Gastrocnemius medialis (tissue), 4 donors: ENCODE results near the gene ELOA. TPM values are rescaled to one million over a fixed set of nuclear protein-coding genes. Genes with fewer than 3 reads are reported as not detected.
"Not testable (repeated sequence)": the region's sequence is repeated elsewhere in the genome, so short reads cannot be mapped to it uniquely, and the experiment has no call there.

Experiments used
- ATAC-seq, 2 donors: fragments of 150-250 bp; one replicate each; pipeline ENCODE4 v1.9.1; 2016
- DNase-seq, 2 donors: peaks; one replicate each; pipeline ENCODE4 v3.0.0-alpha.2; 2019
- H3K27ac ChIP-seq, 4 donors: fragments of 200-600 bp; sonication (generic); 1 replicate in 1 of 4; 2 replicates in 3 of 4; pipeline ENCODE4 v1.5.1; 2016 to 2018; ENCODE audit warnings: mild to moderate bottlenecking in 2 of 4, moderate library complexity in 1 of 4
- H3K27me3 ChIP-seq, 3 donors: fragments of 200-600 bp; sonication (generic) in 2 of 3; 1 replicate in 1 of 3; 2 replicates in 2 of 3; pipeline versions ENCODE4 v1.5.1 to v1.6.0; 2016 to 2019; ENCODE audit warnings: mild to moderate bottlenecking in 1 of 3, moderate library complexity in 1 of 3
- H3K36me3 ChIP-seq, 2 donors: fragments of 200-600 bp; sonication (generic) in 1 of 2; one replicate each; pipeline ENCODE4 v1.5.1; 2017 to 2018
- H3K4me1 ChIP-seq, 2 donors: fragments of 200-600 bp; sonication (generic) in 1 of 2; one replicate each; pipeline ENCODE4 v1.5.1; 2016 to 2017; ENCODE audit warnings: mild to moderate bottlenecking in 2 of 2
- H3K4me3 ChIP-seq, 4 donors: fragments of 200-600 bp; sonication (generic) in 3 of 4; 1 replicate in 1 of 4; 2 replicates in 3 of 4; pipeline ENCODE4 v1.5.1; 2016 to 2019; ENCODE audit warnings: mild to moderate bottlenecking in 2 of 4
- H3K9me3 ChIP-seq, 3 donors: fragments of 200-600 bp; sonication (generic) in 2 of 3; 1 replicate in 1 of 3; 2 replicates in 2 of 3; pipeline ENCODE4 v1.5.1; 2016 to 2019
- POLR2A ChIP-seq, 2 donors: fragments of 450-650 bp; IDR thresholded peaks; one replicate each; pipeline ENCODE4 v1.6.1; 2017; ENCODE audit warnings: antibody characterized with exemption in 2 of 2, mild to moderate bottlenecking in 2 of 2, moderate library complexity in 2 of 2
- in situ Hi-C, 4 donors: fragments of 200-750 bp; cut with MboI; loops; one replicate each; pipeline versions ENCODE4 v1.15.0 to v1.8.0; 2017; ENCODE audit warnings: low sequenced_read_pairs in 4 of 4
- intact Hi-C: fragments of 100-400 bp; cut with DNase I; formaldehyde crosslinking; loops from one replicate; pipeline ENCODE4 v1.15.1; 2023; ENCODE audit warnings: low total_unique reads
- total RNA-seq, 4 donors: library from RNA; depleted of rRNA; stranded (reverse); fragments of >200 nt; gene quantifications; one replicate each; pipeline versions ENCODE4 v1.1.0 to v1.2.3, GENCODE V29; 2016
- TF ChIP-seq, protein P1 (sequence below), 5 experiments: fragments of 450-650 bp in 3 of 5; fragments of 200-600 bp in 2 of 5; sonication (generic) in 2 of 5; IDR thresholded peaks in 4 of 5; conservative IDR thresholded peaks in 1 of 5; 1 replicate in 4 of 5; 2 replicates in 1 of 5; pipeline ENCODE4 v1.5.1; 2016 to 2019; ENCODE audit warnings: antibody characterized with exemption in 5 of 5, mild to moderate bottlenecking in 3 of 5, moderate library complexity in 3 of 5

ELOA gene
- total RNA-seq, 4 donors from 2014 or later, result 44.7 to 73.0 (median 59.0) TPM

DNA sequence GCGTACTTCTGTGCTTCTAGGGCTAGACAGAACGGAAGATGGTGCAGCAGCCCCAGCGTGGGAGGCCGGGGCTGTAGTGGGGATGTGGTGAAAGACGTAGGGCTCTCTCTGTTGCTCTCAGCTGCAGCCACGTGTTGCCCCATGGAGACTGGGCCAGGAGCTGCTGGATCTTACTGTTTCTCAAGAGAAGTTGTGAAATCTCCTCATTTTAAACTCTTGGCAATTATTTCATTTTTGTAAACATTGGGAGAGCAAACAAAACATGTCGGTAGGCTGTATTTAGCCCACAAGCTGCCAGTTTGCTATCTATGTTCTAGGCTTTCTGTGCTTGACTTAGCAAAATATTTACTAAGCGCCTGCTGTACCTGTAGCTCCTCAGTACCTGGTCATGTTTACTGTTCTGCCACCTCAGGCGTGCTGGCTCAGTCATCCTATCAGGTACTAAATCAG is 15.9 kb upstream of the ELOA start:
- no peak overlapping the region for H3K4me3 ChIP-seq
- TF ChIP-seq, protein P1, sequence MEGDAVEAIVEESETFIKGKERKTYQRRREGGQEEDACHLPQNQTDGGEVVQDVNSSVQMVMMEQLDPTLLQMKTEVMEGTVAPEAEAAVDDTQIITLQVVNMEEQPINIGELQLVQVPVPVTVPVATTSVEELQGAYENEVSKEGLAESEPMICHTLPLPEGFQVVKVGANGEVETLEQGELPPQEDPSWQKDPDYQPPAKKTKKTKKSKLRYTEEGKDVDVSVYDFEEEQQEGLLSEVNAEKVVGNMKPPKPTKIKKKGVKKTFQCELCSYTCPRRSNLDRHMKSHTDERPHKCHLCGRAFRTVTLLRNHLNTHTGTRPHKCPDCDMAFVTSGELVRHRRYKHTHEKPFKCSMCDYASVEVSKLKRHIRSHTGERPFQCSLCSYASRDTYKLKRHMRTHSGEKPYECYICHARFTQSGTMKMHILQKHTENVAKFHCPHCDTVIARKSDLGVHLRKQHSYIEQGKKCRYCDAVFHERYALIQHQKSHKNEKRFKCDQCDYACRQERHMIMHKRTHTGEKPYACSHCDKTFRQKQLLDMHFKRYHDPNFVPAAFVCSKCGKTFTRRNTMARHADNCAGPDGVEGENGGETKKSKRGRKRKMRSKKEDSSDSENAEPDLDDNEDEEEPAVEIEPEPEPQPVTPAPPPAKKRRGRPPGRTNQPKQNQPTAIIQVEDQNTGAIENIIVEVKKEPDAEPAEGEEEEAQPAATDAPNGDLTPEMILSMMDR (IDR thresholded peaks at IDR 0.05 in 4 of 5, conservative IDR thresholded peaks at IDR 0.05 in 1 of 5), result no peak
- TF ChIP-seq POLR2A (IDR thresholded peaks at IDR 0.05), result no peak
- no peaks in the 10 kb centered on the region for H3K9me3 ChIP-seq
- in situ Hi-C loops, result no loop called here
- no peaks in the 10 kb centered on the region for H3K4me1 ChIP-seq
- peak; percentile 54 to 62 for ATAC-seq
- peak; percentile 39 to 70 for DNase-seq
- intact Hi-C loops, result no loop called here
- H3K36me3 ChIP-seq, result no peaks in the 10 kb centered on the region
- H3K27ac ChIP-seq, result peak overlapping the region in 3 of 4 donors; percentile 11 to 27 (median 20)
- H3K27me3 ChIP-seq, result no peaks in the 10 kb centered on the region

DNA sequence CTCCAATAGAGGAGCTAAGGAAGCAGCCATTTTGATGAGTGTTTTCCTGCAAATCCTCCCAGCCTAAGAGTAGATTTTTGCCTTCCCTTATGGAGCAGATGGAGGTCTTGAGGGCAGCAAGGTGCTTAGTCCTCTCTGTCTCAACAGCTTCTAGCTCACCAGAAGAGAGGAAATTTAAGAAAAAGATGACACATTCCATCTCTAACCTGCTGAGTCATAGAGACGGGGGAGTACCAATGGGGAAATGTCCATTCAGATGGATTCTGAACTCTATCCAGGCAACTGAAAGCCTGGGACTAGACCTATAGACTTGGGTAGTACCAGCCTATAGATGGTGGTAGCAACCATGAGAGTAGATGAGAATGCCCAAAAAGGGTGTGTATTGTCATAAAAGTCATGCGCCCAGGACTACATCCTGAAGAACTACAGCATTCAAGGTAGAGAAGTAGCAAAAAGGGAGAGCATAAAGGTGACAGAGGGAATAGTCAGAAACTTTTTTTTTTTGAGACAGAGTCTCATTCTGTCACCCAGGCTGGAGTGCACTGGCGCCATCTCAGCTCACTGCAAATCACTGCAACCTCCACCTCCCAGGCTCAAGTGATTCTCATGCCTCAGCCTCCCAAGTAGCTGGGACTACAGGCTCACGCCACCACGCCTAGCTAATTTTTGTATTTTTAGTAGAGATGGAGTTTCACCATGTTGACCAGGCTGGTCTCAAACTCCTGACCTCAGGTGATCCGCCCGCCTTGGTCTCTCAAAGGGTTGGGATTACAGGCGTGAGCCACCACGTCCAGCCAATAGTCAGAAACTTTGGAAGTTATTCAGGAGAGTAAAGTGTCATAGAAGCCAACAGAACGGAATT is 10.7 kb upstream of the ELOA start:
- H3K4me3 ChIP-seq, result no peak overlapping the region
- no peaks in the 10 kb centered on the region for H3K9me3 ChIP-seq
- TF ChIP-seq POLR2A (IDR thresholded peaks at IDR 0.05), result no peak
- TF ChIP-seq, protein P1 (IDR thresholded peaks at IDR 0.05 in 4 of 5, conservative IDR thresholded peaks at IDR 0.05 in 1 of 5), result no peak
- in situ Hi-C loops, result no loop called here
- H3K27me3 ChIP-seq, result no peaks in the 10 kb centered on the region
- DNase-seq, result no peak
- intact Hi-C loops, result no loop called here
- no peak for ATAC-seq
- H3K27ac ChIP-seq, result no peak overlapping the region
- H3K36me3 ChIP-seq, result no peaks in the 10 kb centered on the region
- H3K4me1 ChIP-seq, result peaks cover 0 to 4% of the 10 kb centered on the region in 2 donors

DNA sequence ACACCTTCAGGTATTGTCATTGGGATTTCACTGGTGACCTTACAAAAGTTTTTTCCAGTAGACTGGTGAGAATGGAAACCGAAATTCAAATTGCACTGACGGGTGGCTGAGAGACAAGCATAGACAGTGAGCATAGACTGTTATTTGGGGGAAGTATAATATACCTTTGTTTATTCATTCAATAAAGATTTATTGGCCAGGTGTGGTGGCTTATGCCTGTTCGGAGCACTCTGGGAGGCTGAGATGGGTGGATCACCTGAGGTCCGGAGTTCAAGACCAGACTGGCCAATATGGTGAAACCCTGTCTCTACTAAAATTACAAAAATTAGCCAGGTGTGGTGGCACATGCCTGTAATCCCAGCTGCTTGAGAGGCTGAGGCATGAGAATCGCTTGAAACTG is 10.0 kb upstream of the ELOA start:
- H3K4me3 ChIP-seq, intact Hi-C loops, H3K9me3 ChIP-seq, in situ Hi-C loops, H3K4me1 ChIP-seq, ATAC-seq, H3K27ac ChIP-seq, DNase-seq, H3K27me3 ChIP-seq, H3K36me3 ChIP-seq: not testable (repeated sequence)

DNA sequence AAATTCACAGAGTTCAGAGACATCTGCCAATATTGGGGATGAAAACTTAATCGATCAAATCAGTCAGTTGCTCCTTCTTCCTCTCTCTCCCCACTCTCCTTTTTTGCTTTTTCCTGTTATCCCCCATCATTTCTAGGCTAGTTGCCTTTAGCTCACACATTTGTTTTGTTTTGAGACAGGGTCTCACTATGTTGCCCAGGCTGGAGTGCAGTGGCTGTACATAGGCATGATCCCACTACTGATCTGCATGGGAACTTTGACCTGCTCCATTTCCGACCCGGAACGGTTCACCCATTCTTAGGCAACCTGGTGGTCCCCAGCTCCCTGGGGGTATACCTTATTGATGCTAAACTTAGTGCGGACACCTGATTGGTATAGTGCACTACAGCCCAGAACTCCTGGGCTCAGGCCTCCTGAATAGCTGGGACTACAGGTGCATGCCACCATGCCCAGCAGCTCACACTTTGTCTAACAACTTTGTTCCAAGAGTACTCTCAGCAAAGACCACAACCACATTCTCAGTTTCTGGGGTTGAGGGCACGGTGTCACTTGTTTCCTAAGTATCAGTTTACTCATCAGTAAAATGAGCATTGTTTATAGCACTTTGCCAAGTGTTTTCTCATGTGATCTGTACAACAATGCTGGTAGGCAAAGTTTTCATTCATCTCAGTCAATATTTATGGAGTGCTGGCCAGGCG is 6.7 kb upstream of the ELOA start:
- Histone ChIP-seq H3K9me3 (no peaks in the 10 kb centered on the region), H3K36me3 (no peaks in the 10 kb centered on the region), H3K27ac (no peak overlapping the region), H3K27me3 (no peaks in the 10 kb centered on the region), H3K4me1 (peaks cover 0 to 6% of the 10 kb centered on the region in 2 donors), H3K4me3 (no peak overlapping the region)
- TF ChIP-seq POLR2A (IDR thresholded peaks at IDR 0.05), result no peak
- TF ChIP-seq, protein P1 (IDR thresholded peaks at IDR 0.05 in 4 of 5, conservative IDR thresholded peaks at IDR 0.05 in 1 of 5), result no peak
- ATAC-seq, result no peak
- in situ Hi-C loops, result no loop called here
- intact Hi-C loops, result no loop called here
- no peak for DNase-seq

DNA sequence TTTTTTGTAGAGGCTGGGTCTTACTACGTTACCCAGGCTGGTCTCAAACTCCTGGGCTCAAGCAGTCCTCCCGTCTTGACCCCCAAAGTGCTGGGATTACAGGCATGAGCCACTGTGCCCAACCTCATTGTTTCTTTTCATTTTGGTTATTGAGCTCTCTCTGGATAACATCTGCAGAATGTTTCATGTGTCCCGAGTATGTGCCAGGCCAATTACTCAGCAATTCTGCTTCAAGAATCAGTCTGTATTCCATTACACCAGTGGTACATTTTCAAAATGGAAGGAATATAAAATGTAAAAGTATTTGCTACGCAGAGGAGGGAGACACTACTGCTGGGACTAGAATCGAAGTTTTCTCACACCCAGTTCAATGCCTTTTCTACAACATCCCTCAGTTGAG is 1.7 kb upstream of the ELOA start:
- Histone ChIP-seq H3K4me3 (no peak overlapping the region), H3K27ac (no peak overlapping the region), H3K36me3 (peaks cover 0 to 6% of the 10 kb centered on the region in 2 donors), H3K9me3 (no peaks in the 10 kb centered on the region), H3K4me1 (peaks cover 25 to 26% of the 10 kb centered on the region in 2 donors), H3K27me3 (no peaks in the 10 kb centered on the region)
- no peak for ATAC-seq
- TF ChIP-seq, protein P1 (IDR thresholded peaks at IDR 0.05 in 4 of 5, conservative IDR thresholded peaks at IDR 0.05 in 1 of 5), result no peak
- no peak for TF ChIP-seq POLR2A (IDR thresholded peaks at IDR 0.05)
- intact Hi-C loops (no loop called here), in situ Hi-C loops (loop anchor here in 1 of 4 donors (5.0 kb wide), 1 partner anchor 49 kb away; the partner anchor contains the start of gene RPL11)
- no peak for DNase-seq
